Ureter (tissue), 1 donor: ENCODE measurements around the gene FADS2. TPM values are rescaled to one million over a fixed set of nuclear protein-coding genes. Genes with fewer than 3 reads are reported as not detected.

Source experiments
- DNase-seq: peaks from one replicate; pipeline ENCODE4 v3.0.0-alpha.2; 2020; ENCODE audit warnings: low spot score
- total RNA-seq: library from RNA; stranded (reverse); gene quantifications from one replicate; pipeline ENCODE4 v1.2.4, GENCODE V29; 2023
- donor health status: DM: yes; HTN: yes; CAD: no.

Gene FADS2
- total RNA-seq, 1 donor from 2014 or later = 118 TPM

GRCh38 chr11:61846362-61847020 lies 18.4 kb downstream of the FADS2 start:
- no peak for DNase-seq

GRCh38 chr11:61847914-61848581 lies 19.9 kb downstream of the FADS2 start:
- DNase-seq = no peak

- DNase-seq = no peak
These were observed 20.5 kb downstream of the FADS2 start for GRCh38 chr11:61848631-61849030.

- no peak for DNase-seq
These were observed 22.6 kb downstream of the FADS2 start for GRCh38 chr11:61850687-61851086.

- DNase-seq = no peak
These were observed 23.2 kb downstream of the FADS2 start for GRCh38 chr11:61851113-61851899.

- no peak for DNase-seq
These were observed 23.8 kb downstream of the FADS2 start for GRCh38 chr11:61851900-61852295.

GRCh38 chr11:61853698-61854169 lies 25.6 kb downstream of the FADS2 start:
- no peak for DNase-seq

- no peak for DNase-seq
These were observed 26.3 kb downstream of the FADS2 start for GRCh38 chr11:61854206-61854895.

- DNase-seq = no peak
These were observed 27.0 kb downstream of the FADS2 start for GRCh38 chr11:61854966-61855714.

GRCh38 chr11:61855939-61856680 lies 28.0 kb downstream of the FADS2 start:
- DNase-seq = no peak

- peak; percentile 74 for DNase-seq
These were observed 32.2 kb downstream of the FADS2 start for GRCh38 chr11:61860054-61860903.

- DNase-seq = no peak
These were observed 33.5 kb downstream of the FADS2 start for GRCh38 chr11:61861634-61862033.

GRCh38 chr11:61862714-61863547 lies 34.8 kb downstream of the FADS2 start:
- no peak for DNase-seq

- no peak for DNase-seq
These were observed 35.5 kb downstream of the FADS2 start for GRCh38 chr11:61863548-61864081.

GRCh38 chr11:61864814-61865775 lies 37.0 kb downstream of the FADS2 start:
- DNase-seq = no peak

GRCh38 chr11:61866231-61866957 lies 38.3 kb downstream of the FADS2 start:
- peak; percentile 65 for DNase-seq

GRCh38 chr11:61866958-61867343 lies 38.9 kb downstream of the FADS2 start:
- DNase-seq = no peak
